PC-9 (cell line): Measurements from ENCODE around the gene ADAP1. TPM values are rescaled to one million over a fixed set of nuclear protein-coding genes. Genes with fewer than 3 reads are reported as not detected.

Experiments used
- BruUV-seq: library from RNA; stranded (reverse); fragments of 400-500 nt; replicated peaks from 2 replicates; lab custom pipeline; 2021; lab: Mats Ljungman, UMichigan
- CTCF ChIA-PET: fragments of 300-600 bp; sonication (Branson Sonifier 250); formaldehyde crosslinking; loops from one replicate; lab custom pipeline; 2022; ENCODE audit warnings: antibody characterized with exemption; lab: Charles Lee
- POLR2A ChIA-PET: fragments of 300-600 bp; sonication (Branson Sonifier 250); formaldehyde crosslinking; loops from one replicate; lab custom pipeline; 2022; ENCODE audit warnings: antibody characterized with exemption; ENCODE audit not compliant: unreplicated experiment; lab: Charles Lee
- DNase-seq, 2 experiments: peaks; one replicate each; pipeline versions ENCODE4 v3.0.0 to v3.0.0-alpha.2; 2015 to 2022; ENCODE audit warnings: mixed read lengths in 1 of 2
- H2AFZ ChIP-seq: fragments of 200-600 bp; sonication (generic); 2 replicates; pipeline ENCODE4 v1.8.1; 2017; ENCODE audit warnings: antibody characterized with exemption
- H3F3A ChIP-seq: fragments of 200-600 bp; sonication (generic); 2 replicates; pipeline ENCODE4 v1.8.1; 2017; ENCODE audit warnings: antibody characterized with exemption, mild to moderate bottlenecking, low read depth; ENCODE audit not compliant: insufficient read depth
- H3K27ac ChIP-seq: fragments of 200-600 bp; sonication (generic); 2 replicates; pipeline ENCODE4 v1.6.1; 2016; ENCODE audit warnings: mixed run types
- H3K27me3 ChIP-seq: fragments of 200-600 bp; sonication (generic); 2 replicates; pipeline ENCODE4 v1.6.1; 2016; ENCODE audit warnings: low read depth, mixed run types; ENCODE audit not compliant: insufficient read depth
- H3K36me3 ChIP-seq: fragments of 200-600 bp; sonication (generic); 2 replicates; pipeline ENCODE4 v1.6.1; 2016; ENCODE audit warnings: low read depth, mixed run types
- H3K4me1 ChIP-seq: fragments of 200-600 bp; sonication (generic); replicated peaks from 2 replicates; pipeline ENCODE4 v1.6.1; 2016; ENCODE audit warnings: mixed run types; ENCODE audit not compliant: insufficient read depth
- H3K4me2 ChIP-seq: fragments of 200-600 bp; sonication (generic); 2 replicates; pipeline ENCODE4 v1.6.1; 2017; ENCODE audit warnings: mixed run types
- H3K4me3 ChIP-seq: fragments of 200-600 bp; sonication (generic); 2 replicates; pipeline ENCODE4 v1.6.1; 2016; ENCODE audit warnings: mixed run types
- H3K79me2 ChIP-seq: fragments of 200-600 bp; sonication (generic); 2 replicates; pipeline ENCODE4 v1.6.1; 2017; ENCODE audit warnings: low read depth, mixed run types
- H3K9me2 ChIP-seq: fragments of 200-600 bp; sonication (generic); 2 replicates; pipeline ENCODE4 v1.8.1; 2017; ENCODE audit warnings: mild to moderate bottlenecking; ENCODE audit not compliant: insufficient read depth
- H3K9me3 ChIP-seq: fragments of 200-600 bp; sonication (generic); 2 replicates; pipeline ENCODE4 v1.8.1; 2016; ENCODE audit warnings: low read depth; ENCODE audit not compliant: insufficient read depth
- H4K20me1 ChIP-seq: fragments of 200-600 bp; sonication (generic); 2 replicates; pipeline ENCODE4 v1.8.1; 2017; ENCODE audit not compliant: insufficient read depth
- CTCF ChIP-seq: fragments of 200-600 bp; sonication (generic); conservative IDR thresholded peaks from 2 replicates; pipeline ENCODE4 v1.6.1; 2017; ENCODE audit warnings: mixed run types, antibody characterized with exemption, mild to moderate bottlenecking, moderate library complexity
- EZH2 ChIP-seq: fragments of 200-600 bp; sonication (generic); IDR thresholded peaks from 2 replicates; pipeline ENCODE4 v1.8.0; 2017; ENCODE audit warnings: antibody characterized with exemption, low read depth
- intact Hi-C: fragments of 100-400 bp; cut with micrococcal nuclease; formaldehyde crosslinking; loops from one replicate; pipeline ENCODE4 v1.10.0; 2022; ENCODE audit not compliant: unreplicated experiment
- total RNA-seq: library from RNA; stranded (reverse); gene quantifications from 2 replicates; pipeline ENCODE4 v1.2.3, GENCODE V29; 2021

Gene ADAP1
- total RNA-seq, 1 experiment from 2014 or later: 73.9 TPM

GRCh38 chr7:871900-872537, 82.5 kb downstream of the ADAP1 start:
- ChIA-PET CTCF (no interaction called here), POLR2A (no interaction called here)
- Histone ChIP-seq H3K79me2 (peaks cover 2% of the 10 kb centered on the region), H3K4me1 (peaks cover 6% of the 10 kb centered on the region), H3F3A (peaks cover 56% of the 10 kb centered on the region), H3K27ac (no peak overlapping the region), H3K4me3 (no peak overlapping the region), H2AFZ (no peak overlapping the region), H4K20me1 (no peaks in the 10 kb centered on the region), H3K9me3 (no peaks in the 10 kb centered on the region), H3K9me2 (no peaks in the 10 kb centered on the region), H3K4me2 (no peak overlapping the region), H3K27me3 (no peaks in the 10 kb centered on the region), H3K36me3 (peaks cover 35% of the 10 kb centered on the region)
- intact Hi-C loops: loop anchor here (2.0 to 5.0 kb wide), 2 partner anchors 41 to 550 kb away; no protein-coding TSS in a partner anchor
- no peak for TF ChIP-seq CTCF
- no peak for TF ChIP-seq EZH2
- no TSS peak for BruUV-seq
- no peak for DNase-seq

- Histone ChIP-seq H3K4me2 (no peak overlapping the region), H3K27ac (no peak overlapping the region), H2AFZ (no peak overlapping the region), H3K4me1 (peaks cover 6% of the 10 kb centered on the region; the same call in 1 of the 2 replicates), H3K4me3 (no peak overlapping the region), H3F3A (peaks cover 41% of the 10 kb centered on the region), H3K9me2 (no peaks in the 10 kb centered on the region), H3K27me3 (no peaks in the 10 kb centered on the region), H3K79me2 (no peaks in the 10 kb centered on the region), H4K20me1 (no peaks in the 10 kb centered on the region), H3K36me3 (peaks cover 35% of the 10 kb centered on the region), H3K9me3 (no peaks in the 10 kb centered on the region)
- BruUV-seq: no TSS peak
- ChIA-PET POLR2A (no interaction called here), CTCF (no interaction called here)
- no peak for DNase-seq
- no peak for TF ChIP-seq CTCF
- TF ChIP-seq EZH2: no peak
- intact Hi-C loops: no loop called here
Observed at GRCh38 chr7:869348-869747, 85.1 kb downstream of the ADAP1 start.

DNA sequence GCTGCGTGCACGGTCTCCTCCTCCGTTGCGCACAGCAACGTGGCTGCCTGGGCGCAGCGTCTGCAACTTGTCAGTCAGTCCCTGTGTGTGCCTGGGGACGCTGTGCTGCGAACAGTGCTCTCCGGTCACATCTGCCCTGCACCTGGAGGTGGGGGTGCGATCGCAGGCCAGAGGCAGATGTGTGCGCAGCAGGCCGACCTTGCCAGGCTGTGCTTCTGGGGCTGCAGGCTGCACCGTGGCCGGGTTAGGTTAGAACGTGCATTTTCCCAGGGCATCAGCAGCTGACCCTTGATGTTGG, 86.3 kb downstream of the ADAP1 start:
- Histone ChIP-seq H3F3A (peaks cover 31% of the 10 kb centered on the region; the same call in 1 of the 2 replicates), H3K4me3 (no peak overlapping the region), H3K36me3 (peaks cover 25% of the 10 kb centered on the region), H3K9me2 (no peaks in the 10 kb centered on the region), H3K4me1 (no peaks in the 10 kb centered on the region), H3K9me3 (no peaks in the 10 kb centered on the region), H3K27ac (no peak overlapping the region), H3K4me2 (no peak overlapping the region), H3K27me3 (no peaks in the 10 kb centered on the region), H2AFZ (no peak overlapping the region), H3K79me2 (no peaks in the 10 kb centered on the region), H4K20me1 (no peaks in the 10 kb centered on the region)
- intact Hi-C loops: no loop called here
- TF ChIP-seq EZH2 (no peak), CTCF (no peak)
- ChIA-PET CTCF (no interaction called here), POLR2A (no interaction called here)
- DNase-seq: no peak
- no TSS peak for BruUV-seq
